DMS153 treated with DMSO at 0.1 percent for 48 hours (cell line): Measurements from ENCODE around the gene OIP5.
"Not testable (repeated sequence)": the region's sequence is repeated elsewhere in the genome, so short reads cannot be mapped to it uniquely, and the experiment has no call there.

ENCODE experiments used
- DNase-seq: peaks from one replicate; lab custom pipeline; 2025; ENCODE audit not compliant: unreplicated experiment; lab: John Stamatoyannopoulos, UW

OIP5 gene

DNA sequence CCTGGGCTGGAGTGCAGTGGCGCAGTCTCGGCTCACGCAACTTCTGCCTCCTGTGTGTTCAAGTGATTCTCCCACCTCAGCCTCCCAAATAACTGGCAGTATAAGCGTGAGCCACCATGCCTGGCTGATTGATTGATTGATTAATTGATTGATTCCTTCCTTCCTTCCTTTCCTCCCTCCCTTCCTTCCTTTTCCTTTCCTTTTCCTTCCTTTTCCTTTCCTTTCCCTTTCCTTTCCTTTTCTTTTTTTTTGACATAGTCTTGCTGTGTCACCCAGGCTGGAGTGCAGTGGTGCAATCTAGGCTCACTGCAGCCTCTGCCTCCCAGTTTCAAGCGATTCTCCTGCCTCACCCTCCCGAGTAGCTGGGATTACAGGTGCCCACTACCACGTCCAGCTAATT is 71.5 kb downstream of the OIP5 start:
- DNase-seq: not testable (repeated sequence)

DNA sequence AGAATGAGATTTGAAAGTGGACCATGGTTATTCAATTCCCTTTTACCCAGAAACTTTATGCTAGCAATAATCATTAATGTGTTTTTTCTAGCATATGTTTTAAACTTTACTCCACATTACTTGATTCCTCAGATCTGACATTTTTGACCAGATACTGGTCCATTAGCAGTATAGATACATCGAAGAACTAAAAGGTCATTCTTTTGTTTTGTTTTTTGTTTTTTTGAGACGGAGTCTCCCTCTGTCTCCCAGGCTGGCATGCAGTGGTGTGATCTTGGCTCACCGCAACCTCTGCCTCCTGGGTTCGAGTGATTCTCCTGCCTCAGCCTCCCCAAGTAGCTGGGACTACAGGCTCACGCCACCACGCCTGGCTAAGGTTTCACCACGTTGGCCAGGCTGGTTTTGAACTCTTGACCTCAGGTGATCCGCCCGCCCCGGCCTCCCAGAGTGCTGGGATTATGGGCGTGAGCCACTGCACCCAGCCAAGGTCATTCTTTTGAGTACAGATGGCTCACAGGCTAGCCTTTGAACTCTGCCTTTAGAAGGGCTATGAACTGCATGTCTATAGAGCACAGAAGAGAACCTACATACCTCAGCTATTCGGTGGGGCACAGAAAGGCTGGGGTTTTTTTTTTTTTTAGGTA is 72.7 kb downstream of the OIP5 start:
- no peak for DNase-seq
